ENCODE data around the gene CADM4. TPM values are rescaled to one million over a fixed set of nuclear protein-coding genes. Genes with fewer than 3 reads are reported as not detected.
A peak's percentile ranks its signal among the peaks of the same experiment; 100 is the strongest.

CADM4 gene
- total and polyA plus RNA-seq, 4 donors: 5.9 to 12.2 (median 7.5) TPM

- Histone ChIP-seq H3K9me3 (ENCODE audit: control insufficient read depth in 4 of 4, insufficient read depth in 3 of 4, low read length in 3 of 4) (no peaks in the 10 kb centered on the region), H3K4me1 (ENCODE audit: control insufficient read depth in 5 of 5, insufficient read depth in 5 of 5, low read length in 5 of 5) (peaks cover 0 to 15% (median 0%) of the 10 kb centered on the region in 5 donors), H3K36me3 (ENCODE audit: control insufficient read depth in 4 of 4, insufficient read depth in 4 of 4, low read length in 4 of 4) (no peaks in the 10 kb centered on the region)
Observed at GRCh38 chr19:43673637-43674036, 34.0 kb upstream of the CADM4 start.

GRCh38 chr19:43672061-43672679 is 32.5 kb upstream of the CADM4 start:
- H3K27ac ChIP-seq (ENCODE audit: low read depth in 1 of 2, low read length in 1 of 2): peak overlapping the region in 1 of 2 donors; percentile 67
- no peak overlapping the region for H3K9ac ChIP-seq (ENCODE audit: insufficient read depth in 1 of 2, low read length in 2 of 2)
- DNase-seq (no peak), ATAC-seq (ENCODE audit: insufficient read depth, low FRiP score) (no peak)
- no peak overlapping the region for H3K4me3 ChIP-seq
- peaks cover 0 to 22% (median 5%) of the 10 kb centered on the region in 5 donors for H3K4me1 ChIP-seq (ENCODE audit: control insufficient read depth in 5 of 5, insufficient read depth in 5 of 5, low read length in 5 of 5)
- WGBS, 2 donors: 52 to 63% methylated on average over 6 of the region's 6 CpGs
- TF ChIP-seq CTCF (IDR thresholded peaks at IDR 0.05; ENCODE audit: control extremely low read depth, extremely low read depth): no peak
- H3K27me3 ChIP-seq (ENCODE audit: control insufficient read depth in 3 of 3, insufficient read depth in 3 of 3, low read length in 2 of 3): peaks cover 0 to 4% (median 0%) of the 10 kb centered on the region in 3 donors
- H3K9me3 ChIP-seq (ENCODE audit: control insufficient read depth in 4 of 4, insufficient read depth in 3 of 4, low read length in 3 of 4): no peaks in the 10 kb centered on the region
- H3K36me3 ChIP-seq (ENCODE audit: control insufficient read depth in 4 of 4, insufficient read depth in 4 of 4, low read length in 4 of 4): peaks cover 0 to 3% (median 0%) of the 10 kb centered on the region in 4 donors

More at GRCh38 chr19:43673637-43674036, 34.0 kb upstream of the CADM4 start:
- Histone ChIP-seq H3K4me3 (no peak overlapping the region), H3K9ac (ENCODE audit: insufficient read depth in 1 of 2, low read length in 2 of 2) (no peak overlapping the region), H3K27ac (ENCODE audit: low read depth in 1 of 2, low read length in 1 of 2) (peak overlapping the region in 1 of 2 donors; percentile 89), H3K27me3 (ENCODE audit: control insufficient read depth in 3 of 3, insufficient read depth in 3 of 3, low read length in 2 of 3) (peaks cover 0 to 4% (median 0%) of the 10 kb centered on the region in 3 donors)
- ATAC-seq (ENCODE audit: insufficient read depth, low FRiP score) (no peak), DNase-seq (no peak)
- TF ChIP-seq CTCF (IDR thresholded peaks at IDR 0.05; ENCODE audit: control extremely low read depth, extremely low read depth): no peak
- 57 to 75% methylated on average over 3 of the region's 3 CpGs for WGBS, 2 donors

GRCh38 chr19:43668406-43669109 is 28.9 kb upstream of the CADM4 start:
- ATAC-seq (ENCODE audit: insufficient read depth, low FRiP score) (peak; percentile 88), DNase-seq (peak; percentile 98 to 99 (median 99))
- H3K9ac ChIP-seq (ENCODE audit: insufficient read depth in 1 of 2, low read length in 2 of 2): peak overlapping the region in 1 of 2 donors; percentile 28
- H3K4me3 ChIP-seq: peak overlapping the region; percentile 42
- peak overlapping the region; percentile 76 to 97 for H3K27ac ChIP-seq (ENCODE audit: low read depth in 1 of 2, low read length in 1 of 2)
- no peaks in the 10 kb centered on the region for H3K9me3 ChIP-seq (ENCODE audit: control insufficient read depth in 4 of 4, insufficient read depth in 3 of 4, low read length in 3 of 4)
- H3K36me3 ChIP-seq (ENCODE audit: control insufficient read depth in 4 of 4, insufficient read depth in 4 of 4, low read length in 4 of 4): peaks cover 5 to 15% (median 7%) of the 10 kb centered on the region in 4 donors
- WGBS, 2 donors: 1% methylated on average over 44 of the region's 44 CpGs
- no peak for TF ChIP-seq CTCF (IDR thresholded peaks at IDR 0.05; ENCODE audit: control extremely low read depth, extremely low read depth)
- peaks cover 0 to 24% (median 14%) of the 10 kb centered on the region in 5 donors for H3K4me1 ChIP-seq (ENCODE audit: control insufficient read depth in 5 of 5, insufficient read depth in 5 of 5, low read length in 5 of 5)
- H3K27me3 ChIP-seq (ENCODE audit: control insufficient read depth in 3 of 3, insufficient read depth in 3 of 3, low read length in 2 of 3): no peaks in the 10 kb centered on the region
